ENCODE results near the gene ITPKC.

DNA sequence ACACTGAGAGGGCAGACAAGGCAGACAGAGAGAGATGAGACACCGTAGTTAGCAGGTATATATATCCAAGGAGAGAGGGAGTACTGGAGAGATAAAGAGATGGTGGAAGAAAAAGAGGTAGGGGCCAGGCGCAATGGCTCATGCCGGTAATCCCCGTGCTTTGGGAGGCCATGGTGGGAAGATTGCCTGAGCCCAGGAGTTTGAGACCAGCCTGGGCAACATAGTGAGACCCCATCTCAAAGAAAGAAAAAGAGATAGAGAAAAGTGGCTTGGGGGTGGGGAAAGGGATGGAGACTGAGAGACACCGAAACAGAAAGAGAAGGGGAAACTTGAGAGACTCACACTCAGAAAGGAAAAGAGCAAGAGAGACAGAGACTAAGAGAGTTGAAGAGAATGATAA, 63.7 kb downstream of the ITPKC start:
- TF ChIP-seq, protein P1, sequence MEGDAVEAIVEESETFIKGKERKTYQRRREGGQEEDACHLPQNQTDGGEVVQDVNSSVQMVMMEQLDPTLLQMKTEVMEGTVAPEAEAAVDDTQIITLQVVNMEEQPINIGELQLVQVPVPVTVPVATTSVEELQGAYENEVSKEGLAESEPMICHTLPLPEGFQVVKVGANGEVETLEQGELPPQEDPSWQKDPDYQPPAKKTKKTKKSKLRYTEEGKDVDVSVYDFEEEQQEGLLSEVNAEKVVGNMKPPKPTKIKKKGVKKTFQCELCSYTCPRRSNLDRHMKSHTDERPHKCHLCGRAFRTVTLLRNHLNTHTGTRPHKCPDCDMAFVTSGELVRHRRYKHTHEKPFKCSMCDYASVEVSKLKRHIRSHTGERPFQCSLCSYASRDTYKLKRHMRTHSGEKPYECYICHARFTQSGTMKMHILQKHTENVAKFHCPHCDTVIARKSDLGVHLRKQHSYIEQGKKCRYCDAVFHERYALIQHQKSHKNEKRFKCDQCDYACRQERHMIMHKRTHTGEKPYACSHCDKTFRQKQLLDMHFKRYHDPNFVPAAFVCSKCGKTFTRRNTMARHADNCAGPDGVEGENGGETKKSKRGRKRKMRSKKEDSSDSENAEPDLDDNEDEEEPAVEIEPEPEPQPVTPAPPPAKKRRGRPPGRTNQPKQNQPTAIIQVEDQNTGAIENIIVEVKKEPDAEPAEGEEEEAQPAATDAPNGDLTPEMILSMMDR (conservative IDR thresholded peaks at IDR 0.05 in 1 of 2, IDR thresholded peaks at IDR 0.05 in 1 of 2; ENCODE audit: extremely low read depth in 1 of 2, insufficient read depth in 1 of 2, low read depth in 1 of 2, low read length in 2 of 2): no peak
- TF ChIP-seq EZH2 (IDR thresholded peaks at IDR 0.05; ENCODE audit: borderline replicate concordance, low read length): no peak

All from mammary epithelial cell (primary cell).